ENCODE data around the gene CHRNB2.

DNA sequence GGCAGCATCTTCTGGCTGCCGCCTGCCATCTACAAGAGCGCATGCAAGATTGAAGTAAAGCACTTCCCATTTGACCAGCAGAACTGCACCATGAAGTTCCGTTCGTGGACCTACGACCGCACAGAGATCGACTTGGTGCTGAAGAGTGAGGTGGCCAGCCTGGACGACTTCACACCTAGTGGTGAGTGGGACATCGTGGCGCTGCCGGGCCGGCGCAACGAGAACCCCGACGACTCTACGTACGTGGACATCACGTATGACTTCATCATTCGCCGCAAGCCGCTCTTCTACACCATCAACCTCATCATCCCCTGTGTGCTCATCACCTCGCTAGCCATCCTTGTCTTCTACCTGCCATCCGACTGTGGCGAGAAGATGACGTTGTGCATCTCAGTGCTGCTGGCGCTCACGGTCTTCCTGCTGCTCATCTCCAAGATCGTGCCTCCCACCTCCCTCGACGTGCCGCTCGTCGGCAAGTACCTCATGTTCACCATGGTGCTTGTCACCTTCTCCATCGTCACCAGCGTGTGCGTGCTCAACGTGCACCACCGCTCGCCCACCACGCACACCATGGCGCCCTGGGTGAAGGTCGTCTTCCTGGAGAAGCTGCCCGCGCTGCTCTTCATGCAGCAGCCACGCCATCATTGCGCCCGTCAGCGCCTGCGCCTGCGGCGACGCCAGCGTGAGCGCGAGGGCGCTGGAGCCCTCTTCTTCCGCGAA lies 3.8 kb downstream of the CHRNB2 start:
- TF ChIP-seq POLR2A (IDR thresholded peaks at IDR 0.05; ENCODE audit: low read depth, low read length), result no peak
- TF ChIP-seq TAF1 (IDR thresholded peaks at IDR 0.05; ENCODE audit: borderline replicate concordance, low read depth, low read length), result no peak
